ENCODE measurements around the gene WFDC1. TPM values are rescaled to one million over a fixed set of nuclear protein-coding genes. Genes with fewer than 3 reads are reported as not detected.
A peak's percentile ranks its signal among the peaks of the same experiment; 100 is the strongest.

Gene WFDC1, protein sequence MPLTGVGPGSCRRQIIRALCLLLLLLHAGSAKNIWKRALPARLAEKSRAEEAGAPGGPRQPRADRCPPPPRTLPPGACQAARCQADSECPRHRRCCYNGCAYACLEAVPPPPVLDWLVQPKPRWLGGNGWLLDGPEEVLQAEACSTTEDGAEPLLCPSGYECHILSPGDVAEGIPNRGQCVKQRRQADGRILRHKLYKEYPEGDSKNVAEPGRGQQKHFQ
- total RNA-seq (2012; rRNA removed): not detected in 2 replicates

DNA sequence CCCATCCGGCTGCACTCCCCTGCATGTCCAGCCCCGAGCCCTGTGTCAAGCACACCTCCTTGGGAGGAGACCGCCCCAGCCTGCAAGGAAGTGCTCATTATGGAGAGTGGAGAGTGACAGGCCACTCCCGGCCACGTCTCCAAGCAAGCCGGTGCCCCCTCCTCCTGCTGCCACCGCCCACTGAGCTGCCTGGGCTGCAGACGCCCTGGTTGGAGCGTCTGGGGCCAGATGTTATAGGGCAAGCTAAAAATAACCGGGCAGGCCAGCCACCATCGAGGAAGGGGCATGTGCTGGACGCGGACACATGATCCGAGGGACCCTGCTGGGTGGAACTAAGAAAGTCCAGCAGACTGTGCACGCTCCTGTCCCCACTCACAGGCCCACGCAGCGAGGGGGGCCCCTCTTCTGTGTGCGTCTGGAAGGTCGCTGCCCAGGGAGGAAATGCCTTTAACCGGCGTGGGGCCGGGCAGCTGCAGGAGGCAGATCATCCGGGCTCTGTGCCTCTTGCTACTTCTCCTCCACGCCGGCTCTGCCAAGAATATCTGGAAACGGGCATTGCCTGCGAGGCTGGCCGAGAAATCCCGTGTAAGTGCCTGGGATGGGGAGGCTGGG is at the start of gene WFDC1:
TSS of gene WFDC1 (plus strand) at position 348 of the 612 bp plus-strand sequence. CDS start at position 442, 94 bp downstream.
- peak within 1 kb of the TSS; percentile 76 for H3K4me2 ChIP-seq (ENCODE audit: low read length)
- no peaks in the 10 kb centered on the region for H3K36me3 ChIP-seq (ENCODE audit: insufficient read depth, low read length)
- peaks cover 80% of the 10 kb centered on the region for H3K27me3 ChIP-seq (ENCODE audit: control insufficient read depth, insufficient read depth, low read length)
- H3K4me3 ChIP-seq (ENCODE audit: low read length): peak within 1 kb of the TSS; percentile 39
- H3K4me1 ChIP-seq (ENCODE audit: control insufficient read depth, insufficient read depth, low read length): peaks cover 6% of the 10 kb centered on the region
- H3K9me3 ChIP-seq (replicated peaks; ENCODE audit: low read length): no peaks in the 10 kb centered on the region
- H3K9ac ChIP-seq (ENCODE audit: low read depth, low read length): no peak within 1 kb of the TSS

DNA sequence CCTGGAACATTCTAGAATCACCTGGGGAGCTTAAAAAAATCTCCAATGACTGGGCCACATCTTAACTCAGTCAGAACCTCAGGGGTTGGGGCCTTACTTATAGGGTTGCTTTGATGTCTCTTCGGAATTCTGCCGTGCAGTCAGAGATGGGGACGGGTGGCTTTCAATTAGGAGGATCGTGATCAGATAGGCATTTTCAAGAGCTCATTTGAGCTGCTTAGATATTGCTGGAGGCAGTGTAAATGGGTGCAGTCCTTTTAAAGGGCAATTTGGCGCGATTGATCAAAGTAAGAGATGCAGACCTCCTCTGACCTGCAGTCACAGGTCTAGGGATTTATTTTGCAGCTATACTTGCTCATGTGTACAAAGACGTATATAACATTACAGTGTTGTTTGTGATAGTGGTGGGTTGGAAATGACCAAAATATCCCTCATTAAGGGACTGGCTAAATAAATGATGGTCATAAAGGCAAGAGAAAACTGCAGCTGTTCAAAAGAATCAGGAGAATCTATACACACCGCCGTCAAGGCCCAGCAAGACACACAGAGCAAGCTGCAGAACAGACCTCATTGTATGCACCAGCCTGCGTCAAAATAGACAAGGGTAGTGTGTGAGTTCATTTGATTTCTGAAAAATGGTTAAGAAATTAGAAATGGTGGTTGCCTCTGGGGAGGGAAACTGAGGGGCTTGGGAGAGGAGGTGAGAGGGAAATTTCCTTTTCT is 48.6 kb upstream of the WFDC1 start:
- Histone ChIP-seq H3K9me3 (replicated peaks; ENCODE audit: low read length) (no peaks in the 10 kb centered on the region), H3K4me3 (ENCODE audit: low read length) (no peak overlapping the region), H3K36me3 (ENCODE audit: insufficient read depth, low read length) (no peaks in the 10 kb centered on the region), H3K9ac (ENCODE audit: low read depth, low read length) (no peak overlapping the region), H3K4me2 (ENCODE audit: low read length) (no peak overlapping the region), H3K4me1 (ENCODE audit: control insufficient read depth, insufficient read depth, low read length) (peaks cover 3% of the 10 kb centered on the region), H3K27me3 (ENCODE audit: control insufficient read depth, insufficient read depth, low read length) (peaks cover 63% of the 10 kb centered on the region)

DNA sequence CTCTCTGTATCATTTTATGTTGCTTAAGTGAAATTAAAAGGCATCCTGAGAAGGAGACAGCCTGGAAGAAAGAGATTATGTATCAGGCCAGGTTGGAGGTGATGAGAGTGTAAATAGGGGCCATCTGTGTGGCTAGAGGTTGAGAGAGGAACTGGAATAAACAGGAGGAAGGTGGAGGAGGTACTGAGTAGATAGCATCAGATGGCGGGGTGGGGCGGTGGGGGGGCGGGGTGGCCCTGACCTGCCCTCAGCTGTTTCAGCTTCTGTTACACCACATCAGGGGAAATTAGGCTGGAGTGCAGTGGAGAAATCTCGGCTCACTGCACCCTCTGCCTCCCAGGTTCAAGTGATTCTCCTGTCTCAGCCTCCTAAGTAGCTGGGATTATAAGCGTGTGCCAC is 48.0 kb upstream of the WFDC1 start:
- Histone ChIP-seq H3K36me3 (ENCODE audit: insufficient read depth, low read length) (no peaks in the 10 kb centered on the region), H3K4me3 (ENCODE audit: low read length) (no peak overlapping the region), H3K4me2 (ENCODE audit: low read length) (no peak overlapping the region), H3K4me1 (ENCODE audit: control insufficient read depth, insufficient read depth, low read length) (peaks cover 3% of the 10 kb centered on the region), H3K9me3 (replicated peaks; ENCODE audit: low read length) (no peaks in the 10 kb centered on the region), H3K27me3 (ENCODE audit: control insufficient read depth, insufficient read depth, low read length) (peaks cover 63% of the 10 kb centered on the region), H3K9ac (ENCODE audit: low read depth, low read length) (no peak overlapping the region)

DNA sequence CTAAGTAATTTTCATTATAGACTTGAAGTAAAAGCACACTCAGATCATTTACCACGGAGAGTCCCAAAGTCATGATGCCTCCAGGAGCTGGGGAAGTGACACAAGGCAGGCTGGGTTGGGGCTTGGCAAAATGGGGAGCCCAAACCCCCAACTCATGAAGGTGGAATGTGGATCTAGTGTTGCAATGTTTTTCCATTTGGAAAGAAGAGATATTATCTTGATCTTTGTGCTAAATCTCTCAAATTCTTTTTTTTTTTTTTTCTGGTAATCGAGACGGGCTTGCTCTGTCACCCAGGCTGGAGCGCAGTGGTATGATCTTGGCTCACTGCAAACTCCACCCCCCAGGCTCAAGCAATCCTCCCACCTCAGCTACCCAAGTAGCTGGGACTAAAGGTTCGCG is 47.3 kb upstream of the WFDC1 start:
- Histone ChIP-seq H3K4me2 (ENCODE audit: low read length) (no peak overlapping the region), H3K9me3 (replicated peaks; ENCODE audit: low read length) (no peaks in the 10 kb centered on the region), H3K9ac (ENCODE audit: low read depth, low read length) (no peak overlapping the region), H3K4me1 (ENCODE audit: control insufficient read depth, insufficient read depth, low read length) (peaks cover 3% of the 10 kb centered on the region), H3K4me3 (ENCODE audit: low read length) (no peak overlapping the region), H3K36me3 (ENCODE audit: insufficient read depth, low read length) (no peaks in the 10 kb centered on the region), H3K27me3 (ENCODE audit: control insufficient read depth, insufficient read depth, low read length) (peaks cover 68% of the 10 kb centered on the region)

DNA sequence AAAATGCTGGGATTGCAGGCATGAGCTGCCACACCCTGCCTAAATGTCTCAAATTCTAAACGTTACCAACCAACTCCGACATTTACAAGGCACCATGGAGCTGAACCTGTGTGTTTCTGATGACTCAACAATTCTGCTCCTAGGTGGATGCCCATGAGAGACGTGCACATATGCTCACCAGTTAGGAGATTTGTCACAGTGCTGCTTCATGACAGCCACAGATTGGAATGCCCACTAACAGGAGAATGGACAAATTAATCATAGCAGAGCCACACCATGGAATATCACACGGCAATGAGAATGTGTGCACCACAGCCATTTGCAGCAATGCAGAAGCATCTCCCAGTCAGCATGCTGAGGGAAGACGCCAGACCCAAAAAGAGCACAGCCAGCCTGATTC is 46.8 kb upstream of the WFDC1 start:
- Histone ChIP-seq H3K9ac (ENCODE audit: low read depth, low read length) (no peak overlapping the region), H3K4me1 (ENCODE audit: control insufficient read depth, insufficient read depth, low read length) (peaks cover 3% of the 10 kb centered on the region), H3K4me3 (ENCODE audit: low read length) (no peak overlapping the region), H3K36me3 (ENCODE audit: insufficient read depth, low read length) (no peaks in the 10 kb centered on the region), H3K4me2 (ENCODE audit: low read length) (no peak overlapping the region), H3K27me3 (ENCODE audit: control insufficient read depth, insufficient read depth, low read length) (peaks cover 67% of the 10 kb centered on the region), H3K9me3 (replicated peaks; ENCODE audit: low read length) (no peaks in the 10 kb centered on the region)

DNA sequence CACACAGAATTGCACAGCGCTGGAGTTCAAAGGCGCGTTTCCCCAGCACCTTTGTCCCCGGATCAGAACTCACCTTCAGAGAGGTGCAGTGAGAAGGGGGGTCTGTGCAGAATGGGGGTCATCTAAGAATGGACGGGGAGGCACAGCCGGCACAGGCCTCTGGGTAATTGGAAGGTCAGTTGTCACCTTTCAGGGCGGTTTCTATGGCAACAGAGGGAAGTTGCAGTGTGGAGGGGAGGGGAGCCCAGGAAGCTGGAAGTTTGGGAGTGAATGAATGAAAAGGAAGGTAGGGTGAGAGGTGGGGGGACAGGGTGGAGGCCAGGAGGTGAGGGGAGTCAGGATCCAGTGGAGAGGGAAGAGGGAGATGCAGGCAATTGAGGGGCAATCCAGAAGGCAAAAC is 42.5 kb upstream of the WFDC1 start:
- Histone ChIP-seq H3K4me3 (ENCODE audit: low read length) (no peak overlapping the region), H3K36me3 (ENCODE audit: insufficient read depth, low read length) (no peaks in the 10 kb centered on the region), H3K9me3 (replicated peaks; ENCODE audit: low read length) (no peaks in the 10 kb centered on the region), H3K9ac (ENCODE audit: low read depth, low read length) (no peak overlapping the region), H3K27me3 (ENCODE audit: control insufficient read depth, insufficient read depth, low read length) (peaks cover 80% of the 10 kb centered on the region), H3K4me2 (ENCODE audit: low read length) (no peak overlapping the region), H3K4me1 (ENCODE audit: control insufficient read depth, insufficient read depth, low read length) (peaks cover 3% of the 10 kb centered on the region)

DNA sequence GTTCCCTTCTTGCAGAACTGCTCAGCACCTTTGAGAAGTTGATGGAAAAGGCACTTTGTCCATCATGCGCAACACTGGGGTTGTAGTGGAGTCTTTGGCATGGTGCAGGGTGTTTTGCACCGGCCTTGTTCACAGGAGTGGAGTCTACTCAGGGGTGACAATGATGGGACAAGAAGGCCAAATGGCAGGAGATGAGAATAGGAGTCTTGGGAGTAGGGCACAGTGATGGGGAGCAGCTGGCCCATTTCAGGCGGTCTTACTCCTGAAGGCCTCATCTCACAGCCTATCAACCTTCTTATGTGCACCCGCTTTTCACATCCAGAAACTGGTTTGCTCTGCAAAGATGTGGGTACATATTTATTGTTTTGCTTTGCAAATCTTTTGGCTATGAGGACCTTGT is 41.5 kb upstream of the WFDC1 start:
- peaks cover 79% of the 10 kb centered on the region for H3K27me3 ChIP-seq (ENCODE audit: control insufficient read depth, insufficient read depth, low read length)
- no peaks in the 10 kb centered on the region for H3K4me1 ChIP-seq (ENCODE audit: control insufficient read depth, insufficient read depth, low read length)
- H3K9ac ChIP-seq (ENCODE audit: low read depth, low read length): no peak overlapping the region
- no peak overlapping the region for H3K4me3 ChIP-seq (ENCODE audit: low read length)
- H3K9me3 ChIP-seq (replicated peaks; ENCODE audit: low read length): no peaks in the 10 kb centered on the region
- H3K36me3 ChIP-seq (ENCODE audit: insufficient read depth, low read length): no peaks in the 10 kb centered on the region
- no peak overlapping the region for H3K4me2 ChIP-seq (ENCODE audit: low read length)

DNA sequence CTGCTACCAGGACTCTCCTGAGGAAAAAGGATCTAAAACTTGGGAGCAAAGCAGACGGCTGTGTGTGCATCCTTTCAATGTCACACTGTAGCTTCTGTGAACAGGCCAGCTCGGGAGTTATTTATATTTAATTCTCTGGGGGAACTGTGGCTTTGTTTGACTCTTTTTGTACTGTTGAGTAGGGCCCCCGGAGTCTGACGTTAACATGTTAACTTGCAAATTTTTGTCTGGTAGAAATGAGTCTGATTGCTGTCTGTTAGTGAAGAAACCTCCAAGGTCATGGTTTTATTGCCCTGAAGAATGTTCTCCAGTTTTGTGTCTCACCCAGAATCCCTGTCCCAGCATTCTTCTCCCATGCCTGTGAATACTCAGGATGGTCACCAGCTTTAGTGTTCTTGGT is 40.6 kb upstream of the WFDC1 start:
- Histone ChIP-seq H3K9ac (ENCODE audit: low read depth, low read length) (no peak overlapping the region), H3K27me3 (ENCODE audit: control insufficient read depth, insufficient read depth, low read length) (peaks cover 80% of the 10 kb centered on the region), H3K4me1 (ENCODE audit: control insufficient read depth, insufficient read depth, low read length) (no peaks in the 10 kb centered on the region), H3K36me3 (ENCODE audit: insufficient read depth, low read length) (no peaks in the 10 kb centered on the region), H3K9me3 (replicated peaks; ENCODE audit: low read length) (no peaks in the 10 kb centered on the region), H3K4me3 (ENCODE audit: low read length) (no peak overlapping the region), H3K4me2 (ENCODE audit: low read length) (no peak overlapping the region)

DNA sequence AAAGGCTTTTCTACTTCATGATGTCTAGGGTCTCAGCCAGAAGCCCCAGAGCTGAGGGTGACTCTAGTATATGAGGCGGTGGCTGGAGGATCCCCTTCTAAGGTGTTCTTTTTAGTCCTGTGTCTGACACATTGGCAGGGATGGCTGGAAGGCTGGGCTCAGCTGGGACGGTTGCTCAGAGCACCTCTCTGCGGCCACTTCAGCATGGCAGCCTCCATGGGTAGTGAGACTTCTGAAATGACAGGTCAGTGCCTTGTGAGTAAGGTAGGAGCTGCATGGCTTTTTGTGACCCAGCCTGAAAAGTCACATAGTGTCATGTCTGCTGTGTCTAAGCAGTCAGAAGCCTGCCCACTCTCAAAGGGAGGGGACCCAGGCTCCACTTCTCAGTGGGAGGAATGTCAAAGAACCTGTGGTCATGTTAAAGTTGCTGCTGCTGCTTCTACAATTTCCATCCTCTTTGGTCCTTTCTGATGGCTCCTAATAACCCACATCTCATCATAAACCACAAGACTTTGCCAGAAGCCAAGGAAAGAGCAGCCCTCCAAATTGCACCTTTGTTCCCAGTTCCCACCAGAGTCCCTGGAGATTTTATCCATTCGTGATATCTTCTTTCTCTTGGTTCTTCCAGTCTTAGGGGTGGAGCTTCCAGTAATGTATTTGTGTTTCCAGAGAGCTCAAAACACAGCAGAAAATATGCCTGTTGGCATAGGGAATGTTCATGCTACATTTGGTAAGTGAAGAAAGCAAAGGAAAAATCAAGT is 39.4 kb upstream of the WFDC1 start:
- peaks cover 72% of the 10 kb centered on the region for H3K27me3 ChIP-seq (ENCODE audit: control insufficient read depth, insufficient read depth, low read length)
- H3K9me3 ChIP-seq (replicated peaks; ENCODE audit: low read length): no peaks in the 10 kb centered on the region
- no peaks in the 10 kb centered on the region for H3K36me3 ChIP-seq (ENCODE audit: insufficient read depth, low read length)

DNA sequence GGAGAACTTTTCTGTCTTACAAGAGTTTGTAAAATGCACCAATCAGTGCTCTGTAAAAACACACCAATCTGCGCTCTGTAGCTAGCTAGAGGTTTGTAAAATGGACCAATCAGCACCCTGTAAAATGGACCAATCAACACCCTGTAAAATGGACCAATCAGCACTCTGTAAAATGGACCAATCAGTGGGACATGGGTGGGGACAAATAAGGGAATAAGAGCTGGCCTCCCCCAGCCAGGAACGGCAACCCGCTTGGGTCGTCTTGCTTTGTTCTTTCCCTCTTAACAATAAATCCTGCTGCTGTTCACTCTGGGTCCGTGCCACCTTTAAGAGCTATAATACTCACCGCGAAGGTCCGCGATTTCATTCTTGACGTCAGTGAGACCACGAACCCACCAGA is 36.4 kb upstream of the WFDC1 start:
- H3K4me1 ChIP-seq (ENCODE audit: control insufficient read depth, insufficient read depth, low read length): no peaks in the 10 kb centered on the region

More for the DNA sequence above, 39.4 kb upstream of the WFDC1 start:
- H3K9ac ChIP-seq (ENCODE audit: low read depth, low read length): no peak overlapping the region
- H3K4me3 ChIP-seq (ENCODE audit: low read length): no peak overlapping the region
- H3K4me1 ChIP-seq (ENCODE audit: control insufficient read depth, insufficient read depth, low read length): no peaks in the 10 kb centered on the region
- H3K4me2 ChIP-seq (ENCODE audit: low read length): no peak overlapping the region

DNA sequence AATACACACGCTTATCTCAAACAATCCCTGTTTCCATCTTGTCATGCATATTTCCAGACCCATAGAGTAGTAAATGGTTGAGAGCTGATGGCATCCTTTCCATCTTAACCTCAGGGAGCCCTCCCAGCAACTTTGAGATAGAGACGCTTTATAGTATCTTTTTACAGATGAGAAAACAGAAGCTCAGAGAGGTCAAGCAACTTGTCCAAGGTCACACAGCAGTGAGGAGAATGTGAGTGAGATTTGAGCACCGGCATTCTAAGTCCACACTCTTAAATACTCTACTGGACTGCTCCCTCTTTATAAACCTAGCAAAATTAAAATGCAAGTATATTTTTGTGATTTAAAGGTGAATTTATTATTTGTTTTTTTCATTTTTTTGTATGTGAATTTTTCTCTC is 35.0 kb upstream of the WFDC1 start:
- Histone ChIP-seq H3K9me3 (replicated peaks; ENCODE audit: low read length) (no peaks in the 10 kb centered on the region), H3K9ac (ENCODE audit: low read depth, low read length) (no peak overlapping the region), H3K36me3 (ENCODE audit: insufficient read depth, low read length) (no peaks in the 10 kb centered on the region), H3K4me2 (ENCODE audit: low read length) (no peak overlapping the region), H3K4me1 (ENCODE audit: control insufficient read depth, insufficient read depth, low read length) (no peaks in the 10 kb centered on the region), H3K4me3 (ENCODE audit: low read length) (no peak overlapping the region), H3K27me3 (ENCODE audit: control insufficient read depth, insufficient read depth, low read length) (peaks cover 45% of the 10 kb centered on the region)

More for the DNA sequence above, 36.4 kb upstream of the WFDC1 start:
- Histone ChIP-seq H3K4me3 (ENCODE audit: low read length) (no peak overlapping the region), H3K9me3 (replicated peaks; ENCODE audit: low read length) (no peaks in the 10 kb centered on the region), H3K4me2 (ENCODE audit: low read length) (no peak overlapping the region), H3K36me3 (ENCODE audit: insufficient read depth, low read length) (no peaks in the 10 kb centered on the region), H3K9ac (ENCODE audit: low read depth, low read length) (no peak overlapping the region), H3K27me3 (ENCODE audit: control insufficient read depth, insufficient read depth, low read length) (peaks cover 54% of the 10 kb centered on the region)
